ENCODE measurements around the gene C5.

Gene C5

GRCh38 chr9:120950421-120951388 is 99.4 kb downstream of the C5 start:
- Histone ChIP-seq H3K27ac (no peak overlapping the region), H3K4me2 (ENCODE audit: low read length) (no peak overlapping the region), H3K9me3 (ENCODE audit: control insufficient read depth, low read length) (no peaks in the 10 kb centered on the region), H3K27me3 (ENCODE audit: control insufficient read depth, insufficient read depth, low read length) (no peaks in the 10 kb centered on the region), H3K36me3 (ENCODE audit: control insufficient read depth, insufficient read depth, low read length) (no peaks in the 10 kb centered on the region), H2AFZ (no peak overlapping the region), H3K4me3 (ENCODE audit: low read depth, low read length) (no peak overlapping the region), H3K9ac (no peak overlapping the region), H3K79me2 (no peaks in the 10 kb centered on the region), H3K4me1 (no peaks in the 10 kb centered on the region)
- TF ChIP-seq CTCF (IDR thresholded peaks at IDR 0.05), result no peak

GRCh38 chr9:120949290-120949689 is 100.8 kb downstream of the C5 start:
- Histone ChIP-seq H3K9me3 (ENCODE audit: control insufficient read depth, low read length) (no peaks in the 10 kb centered on the region), H3K4me3 (ENCODE audit: low read depth, low read length) (no peak overlapping the region), H3K27me3 (ENCODE audit: control insufficient read depth, insufficient read depth, low read length) (no peaks in the 10 kb centered on the region), H3K79me2 (no peaks in the 10 kb centered on the region), H3K36me3 (ENCODE audit: control insufficient read depth, insufficient read depth, low read length) (no peaks in the 10 kb centered on the region), H3K9ac (no peak overlapping the region), H2AFZ (no peak overlapping the region), H3K27ac (no peak overlapping the region), H3K4me1 (no peaks in the 10 kb centered on the region), H3K4me2 (ENCODE audit: low read length) (no peak overlapping the region)
- TF ChIP-seq CTCF (IDR thresholded peaks at IDR 0.05), result no peak

GRCh38 chr9:120948824-120949223 is 101.3 kb downstream of the C5 start:
- Histone ChIP-seq H3K79me2 (no peaks in the 10 kb centered on the region), H3K4me2 (ENCODE audit: low read length) (no peak overlapping the region), H2AFZ (no peak overlapping the region), H3K36me3 (ENCODE audit: control insufficient read depth, insufficient read depth, low read length) (no peaks in the 10 kb centered on the region), H3K4me1 (no peaks in the 10 kb centered on the region), H3K4me3 (ENCODE audit: low read depth, low read length) (no peak overlapping the region), H3K27ac (no peak overlapping the region), H3K27me3 (ENCODE audit: control insufficient read depth, insufficient read depth, low read length) (no peaks in the 10 kb centered on the region), H3K9ac (no peak overlapping the region), H3K9me3 (ENCODE audit: control insufficient read depth, low read length) (no peaks in the 10 kb centered on the region)
- TF ChIP-seq CTCF (IDR thresholded peaks at IDR 0.05), result no peak

GRCh38 chr9:120947222-120947621 is 102.9 kb downstream of the C5 start:
- Histone ChIP-seq H3K9me3 (ENCODE audit: control insufficient read depth, low read length) (no peaks in the 10 kb centered on the region), H3K9ac (no peak overlapping the region), H3K4me3 (ENCODE audit: low read depth, low read length) (no peak overlapping the region), H3K79me2 (no peaks in the 10 kb centered on the region), H3K27ac (no peak overlapping the region), H3K27me3 (ENCODE audit: control insufficient read depth, insufficient read depth, low read length) (no peaks in the 10 kb centered on the region), H2AFZ (no peak overlapping the region), H3K36me3 (ENCODE audit: control insufficient read depth, insufficient read depth, low read length) (no peaks in the 10 kb centered on the region), H3K4me2 (ENCODE audit: low read length) (no peak overlapping the region), H3K4me1 (no peaks in the 10 kb centered on the region)
- no peak for TF ChIP-seq CTCF (IDR thresholded peaks at IDR 0.05)

- H3K79me2 ChIP-seq, result no peaks in the 10 kb centered on the region
- TF ChIP-seq CTCF (IDR thresholded peaks at IDR 0.05), result no peak
- no peak overlapping the region for H3K27ac ChIP-seq
- H3K36me3 ChIP-seq (ENCODE audit: control insufficient read depth, insufficient read depth, low read length), result no peaks in the 10 kb centered on the region
- no peaks in the 10 kb centered on the region for H3K27me3 ChIP-seq (ENCODE audit: control insufficient read depth, insufficient read depth, low read length)
- H2AFZ ChIP-seq, result no peak overlapping the region
- no peaks in the 10 kb centered on the region for H3K9me3 ChIP-seq (ENCODE audit: control insufficient read depth, low read length)
- no peak overlapping the region for H3K4me2 ChIP-seq (ENCODE audit: low read length)
- H3K4me1 ChIP-seq, result peaks cover 4% of the 10 kb centered on the region
- H3K4me3 ChIP-seq (ENCODE audit: low read depth, low read length), result no peak overlapping the region
- H3K9ac ChIP-seq, result no peak overlapping the region
Observed at GRCh38 chr9:120946259-120946658, 103.8 kb downstream of the C5 start.
